ENCODE data around the gene KCNMA1.
"Not testable (repeated sequence)": the region's sequence is repeated elsewhere in the genome, so short reads cannot be mapped to it uniquely, and the experiment has no call there.

KCNMA1 gene

DNA sequence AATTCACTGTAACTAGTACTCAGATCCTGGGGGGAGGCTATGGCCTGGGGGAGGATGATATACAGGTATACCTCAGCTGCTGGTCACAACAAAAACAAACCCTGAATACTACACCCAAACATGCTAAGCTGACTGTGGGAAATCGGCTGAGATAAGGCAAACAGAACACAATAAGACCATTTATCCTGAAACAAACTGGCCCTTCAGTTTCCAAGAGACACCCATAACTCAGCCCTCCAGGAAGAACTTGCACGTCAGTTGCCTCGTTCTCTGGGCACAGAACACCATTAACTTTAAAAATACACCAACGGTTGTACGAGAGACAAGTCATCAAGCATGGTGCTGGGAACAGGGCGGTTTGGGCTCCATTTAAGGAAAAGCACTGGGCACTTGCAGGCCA is 24.1 kb upstream of the KCNMA1 start:
- DNase-seq, result no peak

DNA sequence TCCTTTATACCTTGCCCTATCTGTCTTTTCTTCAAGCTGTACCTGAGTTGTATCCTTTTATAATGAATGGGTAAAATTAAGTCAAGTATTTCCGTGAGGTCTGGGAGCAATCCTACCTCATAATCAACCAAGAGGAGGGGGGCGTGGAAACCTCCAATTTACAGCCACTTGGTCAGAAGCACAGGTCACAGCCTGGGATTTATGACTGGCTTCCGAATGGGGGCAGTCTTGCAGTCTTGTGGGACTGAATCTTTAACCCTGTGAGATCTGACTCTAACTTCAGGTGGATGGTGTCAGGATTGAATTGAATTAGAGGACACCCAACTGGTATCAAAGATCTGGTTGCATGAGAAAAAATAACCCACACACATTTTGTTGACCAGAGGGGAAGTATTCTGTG is 23.5 kb upstream of the KCNMA1 start:
- no peak for DNase-seq

DNA sequence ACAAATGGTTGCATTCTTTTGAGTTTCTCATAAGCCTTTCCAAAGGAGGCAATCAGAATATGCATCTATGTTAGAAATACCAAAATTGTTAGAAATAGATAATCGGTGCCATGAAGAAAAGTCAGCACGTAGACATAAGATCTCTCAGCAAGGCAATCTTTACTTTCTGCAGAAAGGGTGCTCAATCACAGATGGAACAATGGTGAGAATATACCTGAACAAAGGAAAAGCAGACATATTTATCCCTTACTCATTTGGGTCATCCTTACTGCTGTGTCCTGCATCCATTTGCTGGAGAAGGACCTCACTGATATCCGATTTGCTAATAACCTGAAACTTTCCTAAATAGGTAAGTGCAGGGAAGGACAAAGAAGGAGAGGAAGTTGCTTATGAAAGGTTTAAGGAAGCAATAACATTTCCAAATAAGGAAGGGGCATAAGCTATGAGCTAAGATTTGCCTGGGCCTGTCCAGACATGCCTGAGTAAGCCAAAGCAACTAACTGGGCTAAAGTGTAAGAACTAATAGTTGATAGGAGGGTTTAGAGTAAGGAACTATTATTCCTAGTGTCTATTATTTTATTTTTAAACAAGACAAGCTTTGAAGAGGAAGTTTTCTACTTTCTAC is 21.6 kb upstream of the KCNMA1 start:
- DNase-seq, result not testable (repeated sequence)

DNA sequence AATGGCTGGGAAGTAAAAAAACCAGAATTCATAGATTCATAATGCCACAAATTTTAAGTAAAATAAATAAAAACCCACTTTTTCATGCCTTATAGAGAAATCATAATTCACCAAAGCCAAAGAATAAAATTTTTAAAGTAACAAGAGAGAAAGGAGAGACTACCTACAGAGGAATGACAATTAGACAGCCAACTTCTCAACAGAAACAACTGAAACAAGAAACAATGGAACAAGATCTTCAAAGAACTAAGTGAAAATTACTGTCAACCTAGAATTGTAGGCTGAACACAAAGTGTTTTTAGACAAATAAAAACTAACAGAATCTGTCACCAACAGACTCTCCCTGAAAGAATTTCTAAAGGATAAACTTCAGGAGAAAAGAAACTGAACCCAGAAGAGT is 15.6 kb upstream of the KCNMA1 start:
- no peak for DNase-seq

DNA sequence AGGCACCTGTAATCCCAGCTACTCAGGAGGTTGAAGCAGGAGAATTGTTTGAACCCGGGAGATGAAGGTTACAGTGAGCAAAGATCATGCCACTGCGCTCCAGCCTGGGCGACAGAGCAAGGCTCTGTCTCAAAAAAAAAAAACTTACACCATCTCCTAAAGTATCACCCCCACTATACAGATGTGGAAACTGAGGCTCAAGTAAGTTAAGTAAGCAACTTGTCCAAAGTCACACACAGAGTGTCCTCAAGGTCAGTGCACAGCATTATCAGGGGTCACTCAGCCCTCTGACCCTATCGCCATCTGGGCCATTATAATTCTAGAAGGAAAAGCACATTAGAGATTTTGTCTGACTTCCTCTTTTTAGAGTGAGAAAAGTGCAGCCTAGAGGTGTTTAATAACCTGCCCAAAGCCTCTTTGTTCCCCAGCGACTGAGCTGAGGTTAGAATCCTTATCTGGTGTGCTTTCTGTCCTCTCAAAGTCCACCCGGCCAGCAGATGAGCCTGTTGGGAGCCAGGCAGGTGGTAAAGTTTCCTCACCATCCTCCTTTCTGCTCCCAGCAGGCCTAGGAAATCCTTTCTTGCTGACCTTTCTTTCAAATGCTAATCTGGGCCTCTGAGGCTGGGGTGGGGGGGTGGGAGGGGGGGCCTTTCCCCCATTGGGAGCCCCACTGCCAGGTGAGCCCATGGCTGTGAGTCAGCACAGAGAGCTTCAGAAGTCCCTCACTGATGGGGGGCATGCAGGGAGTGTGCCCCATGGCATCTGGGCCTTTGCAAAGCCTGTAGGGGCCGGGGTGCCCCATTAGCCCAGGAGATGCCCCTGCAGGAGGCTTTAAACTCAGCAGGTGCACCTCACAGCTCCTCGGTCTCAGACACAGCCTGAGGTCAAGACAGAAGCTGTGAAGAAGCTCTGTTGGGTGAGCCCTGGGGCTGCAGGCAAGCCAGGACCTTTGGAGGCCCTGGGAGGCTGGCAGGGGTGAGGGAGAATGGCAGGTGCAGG is 12.0 kb upstream of the KCNMA1 start:
- DNase-seq, result no peak

DNA sequence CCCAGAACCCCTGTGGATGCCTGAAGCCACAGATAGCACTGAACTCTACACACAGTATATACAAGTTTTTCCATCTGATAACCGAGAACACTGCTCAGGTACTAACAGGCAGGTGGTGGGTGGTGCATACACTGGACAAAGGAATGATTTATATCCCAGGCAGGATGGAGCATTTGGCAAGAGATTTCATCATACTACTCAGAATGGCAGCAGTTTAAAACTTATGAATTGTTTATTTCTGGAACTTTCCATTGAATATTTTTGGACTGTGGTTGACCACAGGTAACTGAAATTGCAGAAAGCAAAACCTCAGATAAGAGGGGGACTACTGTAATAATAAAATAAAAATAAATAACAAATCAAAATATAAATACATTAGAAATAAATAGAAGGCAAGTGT is 10.9 kb upstream of the KCNMA1 start:
- DNase-seq, result no peak

DNA sequence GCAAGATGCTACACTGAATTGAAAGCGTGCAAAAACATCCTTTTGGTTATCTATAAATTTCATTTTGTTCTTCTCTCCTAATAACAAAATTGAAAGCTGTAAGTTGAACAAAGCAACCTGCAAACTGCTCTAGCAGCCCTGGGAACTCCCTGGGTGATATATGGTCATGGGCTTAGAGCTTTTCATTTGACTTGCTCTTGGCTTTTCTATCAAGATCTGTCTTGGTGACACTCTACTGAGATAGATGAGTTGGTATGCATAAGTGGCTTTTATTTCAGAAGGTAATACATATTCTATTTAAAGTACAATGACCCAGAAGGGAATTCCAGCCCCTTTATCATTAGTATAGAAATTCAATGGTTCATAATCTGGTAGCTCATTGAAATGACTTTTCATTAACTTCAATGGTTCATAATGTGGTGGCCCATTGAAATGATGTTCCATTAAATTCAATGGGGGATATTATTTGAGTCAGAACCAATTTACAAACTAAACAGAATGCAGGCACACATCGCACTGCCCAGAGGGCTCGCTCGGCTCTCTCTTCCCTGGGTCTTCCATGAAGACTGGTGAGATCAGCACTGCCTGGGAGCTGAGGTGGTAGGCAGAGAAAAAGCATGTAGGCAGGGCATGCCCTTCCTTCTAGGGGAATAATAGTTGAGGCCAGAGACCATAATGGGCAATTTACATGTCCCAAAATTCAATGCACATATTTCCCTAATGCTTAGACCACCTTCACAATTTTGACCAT is 10.1 kb upstream of the KCNMA1 start:
- no peak for DNase-seq

DNA sequence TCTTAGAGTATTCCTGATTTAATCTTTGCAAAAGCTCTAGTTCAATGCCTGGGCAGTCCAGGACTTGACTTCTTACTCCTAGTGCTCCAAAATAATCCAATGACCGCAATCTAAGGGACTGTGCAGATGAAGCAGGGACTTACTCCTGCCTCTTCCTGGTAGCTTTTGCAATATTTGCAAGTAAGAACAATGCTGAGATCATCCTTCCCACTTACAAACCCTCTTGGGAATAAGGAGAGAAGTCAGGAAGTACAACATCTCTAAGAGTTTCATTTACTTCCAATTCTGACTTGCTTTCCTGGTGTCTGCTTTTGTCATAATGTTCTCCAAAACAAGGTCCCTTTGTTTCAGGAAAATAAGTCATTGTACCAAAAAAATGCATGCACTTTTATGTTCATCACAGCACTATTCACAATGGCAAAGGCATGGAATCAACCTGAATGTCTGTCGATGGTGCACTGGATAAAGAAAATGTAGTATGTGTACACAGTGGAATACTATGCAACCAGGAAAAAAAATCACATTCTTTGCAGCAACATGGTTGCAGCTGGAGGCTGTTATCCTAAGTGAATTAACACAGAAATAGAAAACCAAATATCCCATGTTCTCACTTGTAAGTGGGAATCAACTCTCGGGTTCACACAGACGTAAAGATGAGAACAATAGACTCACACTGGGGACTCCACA is 7.1 kb upstream of the KCNMA1 start:
- no peak for DNase-seq

DNA sequence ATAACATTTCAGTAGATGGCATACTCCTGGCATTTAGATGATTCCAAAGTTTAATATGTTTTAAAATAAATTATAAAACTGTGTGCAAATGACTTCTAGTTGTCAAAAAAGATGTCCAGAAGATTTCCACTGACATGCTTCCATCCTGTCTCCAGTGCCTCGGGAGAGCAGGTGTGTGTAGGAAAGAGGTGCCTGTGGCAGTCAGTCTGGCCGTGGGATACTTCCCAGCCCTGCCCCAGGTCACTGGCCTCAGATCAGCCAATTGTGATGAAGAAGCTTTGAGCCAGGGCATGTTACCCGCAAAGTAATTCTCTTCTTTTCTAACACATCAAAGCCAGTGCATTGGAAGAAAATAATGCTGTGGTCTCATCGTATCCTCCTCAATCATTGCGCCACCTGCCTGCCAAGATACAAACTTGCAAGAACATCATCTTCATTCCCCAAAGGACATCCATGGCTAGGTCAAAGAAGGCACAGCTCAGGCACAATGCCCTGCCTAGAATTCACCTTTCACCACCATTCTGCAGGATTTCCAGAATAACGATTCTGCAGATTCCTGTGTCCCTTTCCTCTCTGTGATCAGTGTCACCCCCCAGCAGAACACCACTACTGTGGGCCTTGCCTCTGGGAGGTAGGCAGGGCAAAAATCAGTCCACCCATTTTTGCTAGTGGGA is 6.3 kb upstream of the KCNMA1 start:
- DNase-seq, result peak in 1 of 2 experiments; percentile 29

DNA sequence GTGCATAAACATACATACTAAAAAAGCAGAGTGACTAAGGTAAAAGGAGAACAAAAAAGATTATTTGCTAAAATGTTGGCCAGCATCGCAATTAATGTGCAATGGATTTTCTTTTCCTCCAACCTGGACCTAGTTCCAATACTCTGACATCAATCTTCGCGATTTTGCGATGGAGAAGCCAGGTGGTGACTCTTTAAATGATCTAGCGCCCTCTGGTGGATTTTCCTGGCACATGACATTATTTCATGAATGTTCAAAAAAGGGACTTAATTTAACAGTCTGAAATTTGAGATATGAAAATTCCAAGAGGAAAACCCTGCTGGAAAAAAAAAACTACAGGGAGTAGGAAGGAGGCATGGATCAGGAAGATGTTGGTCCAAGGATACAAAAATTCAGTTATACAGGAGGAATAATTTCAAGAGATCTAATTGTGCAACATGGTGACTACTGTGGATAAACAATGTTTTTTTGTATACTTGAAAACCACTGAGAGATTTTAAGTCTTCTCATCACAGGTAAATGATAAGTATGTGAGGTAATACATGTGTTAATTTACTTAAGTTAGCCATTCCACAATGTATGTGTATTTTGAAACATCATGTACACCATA is 4.3 kb upstream of the KCNMA1 start:
- DNase-seq, result peak; percentile 43 to 52

DNA sequence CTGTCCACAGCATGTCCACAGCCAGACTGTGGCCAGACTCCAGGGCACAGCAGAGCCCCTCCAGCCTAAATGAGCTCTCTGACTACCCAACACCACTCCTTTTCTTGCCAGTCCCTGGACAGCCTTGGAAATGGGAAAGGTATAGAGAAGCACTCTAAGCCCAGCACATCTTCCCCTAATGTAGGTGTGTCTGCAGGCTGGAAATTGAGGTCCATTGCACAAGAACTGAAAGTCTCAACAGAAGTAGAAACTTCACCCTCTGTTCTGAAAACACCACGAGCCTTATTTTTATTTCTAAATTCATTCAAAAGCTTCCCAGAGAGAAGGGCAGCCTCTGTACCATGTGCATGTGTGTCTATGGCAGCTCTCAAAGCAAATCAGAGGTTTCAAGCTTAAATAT is 3.7 kb upstream of the KCNMA1 start:
- DNase-seq, result no peak

DNA sequence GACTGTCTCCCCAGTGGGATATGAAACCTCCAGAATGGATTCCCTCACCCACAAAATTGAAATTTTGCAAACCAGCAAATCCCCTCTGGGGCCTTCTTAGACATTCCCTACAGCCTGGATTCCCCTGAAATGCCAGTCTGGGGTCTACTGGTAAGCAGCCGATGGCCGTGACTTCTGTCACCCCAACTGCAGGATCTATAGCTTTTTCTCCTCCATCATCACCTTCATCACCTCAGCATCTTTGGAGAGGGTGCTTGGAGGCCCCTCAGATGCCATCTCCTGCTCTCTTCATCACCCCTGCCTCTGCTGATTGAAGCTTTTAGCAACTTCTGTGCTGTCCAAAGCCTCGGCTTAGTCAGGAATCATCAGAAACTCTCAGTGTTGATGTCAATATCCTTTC is 2.6 kb upstream of the KCNMA1 start:
- DNase-seq, result no peak

DNA sequence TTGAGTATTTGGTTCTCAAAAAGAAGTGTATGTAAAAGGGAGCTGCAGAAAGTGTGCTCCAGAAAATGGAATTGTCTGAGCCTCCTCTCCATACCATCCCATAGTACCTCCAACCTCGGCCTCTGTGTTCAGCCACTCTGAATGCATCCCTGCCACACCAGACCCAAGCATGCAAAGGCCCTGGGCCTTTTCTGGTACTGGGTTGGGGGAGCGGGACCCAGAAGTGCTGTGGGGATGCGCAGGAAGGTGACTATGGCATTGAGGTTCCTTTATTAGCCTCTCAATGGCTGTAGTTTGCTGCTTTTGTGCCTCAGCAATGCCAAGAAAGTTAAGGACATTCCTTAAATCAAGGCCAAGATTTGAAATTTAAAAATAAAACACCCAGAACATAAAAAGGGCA is 2.1 kb upstream of the KCNMA1 start:
- no peak for DNase-seq

DNA sequence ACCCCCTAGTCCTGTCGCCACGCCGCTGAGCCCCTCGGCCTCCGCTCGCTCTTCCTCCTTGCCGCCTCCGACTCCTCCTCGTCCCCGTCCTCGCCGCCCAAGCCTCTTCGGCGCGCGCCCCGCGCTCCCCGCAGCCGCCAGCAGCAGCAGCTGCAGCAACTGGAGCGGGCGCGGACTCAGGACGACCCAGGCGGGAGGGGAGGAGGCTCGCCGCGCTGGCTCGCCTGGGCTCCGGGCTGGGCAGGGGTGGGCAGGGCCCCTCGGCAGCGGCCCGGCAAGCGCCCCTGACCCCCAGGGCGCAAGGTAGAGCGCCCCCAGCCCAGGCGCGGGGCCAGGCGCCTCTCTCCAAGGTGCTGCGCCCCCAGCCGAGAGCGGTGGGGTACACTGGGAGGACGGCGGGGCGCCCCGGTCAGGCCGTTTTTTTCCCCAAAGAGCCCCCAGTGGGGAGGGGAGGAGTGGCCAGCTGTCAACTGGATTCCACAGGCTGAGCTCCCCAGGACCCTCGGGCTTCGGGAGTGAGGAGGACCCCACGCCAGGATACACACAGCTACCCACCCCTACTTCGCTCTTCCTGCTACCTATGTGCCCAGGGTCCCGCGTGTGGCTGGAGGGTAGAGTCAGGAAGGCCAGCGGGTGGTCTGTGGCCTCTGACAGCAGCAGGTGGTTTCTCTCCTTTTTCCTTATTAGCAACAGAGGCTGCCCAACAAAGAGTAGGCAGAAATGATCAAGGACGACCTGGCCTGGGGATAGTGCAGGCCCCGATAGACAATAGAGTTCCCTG is 903 bp upstream of the KCNMA1 start:
- DNase-seq, result peak in 1 of 2 experiments; percentile 32

DNA sequence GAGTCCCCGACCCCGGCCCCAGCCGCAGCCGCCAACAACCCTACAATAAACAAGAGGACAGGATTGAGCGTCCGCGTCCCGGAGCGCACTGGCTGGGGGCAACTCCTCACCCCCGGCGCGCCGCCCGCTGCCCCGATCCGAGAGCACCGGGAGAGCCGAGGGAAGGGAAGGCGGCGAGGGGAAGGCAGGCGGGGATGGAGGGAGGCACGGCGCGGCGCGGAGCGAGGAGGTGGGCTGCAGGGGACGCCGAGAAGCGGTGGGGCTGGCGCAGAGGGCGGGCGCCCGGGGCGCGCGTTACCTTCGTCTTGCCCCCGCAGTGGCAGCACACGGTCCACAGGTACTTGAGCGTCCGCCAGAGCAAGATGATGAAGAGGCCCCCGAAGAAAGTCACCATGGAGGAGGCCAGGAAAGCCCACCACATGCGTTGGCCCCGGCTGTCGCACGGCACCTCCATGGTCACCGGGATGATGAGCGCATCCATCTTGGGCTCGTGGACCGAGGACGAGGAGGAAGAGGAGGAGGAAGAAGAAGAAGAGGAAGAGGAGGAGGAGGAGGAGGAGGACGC is 559 bp downstream of the KCNMA1 start:
- no peak for DNase-seq

DNA sequence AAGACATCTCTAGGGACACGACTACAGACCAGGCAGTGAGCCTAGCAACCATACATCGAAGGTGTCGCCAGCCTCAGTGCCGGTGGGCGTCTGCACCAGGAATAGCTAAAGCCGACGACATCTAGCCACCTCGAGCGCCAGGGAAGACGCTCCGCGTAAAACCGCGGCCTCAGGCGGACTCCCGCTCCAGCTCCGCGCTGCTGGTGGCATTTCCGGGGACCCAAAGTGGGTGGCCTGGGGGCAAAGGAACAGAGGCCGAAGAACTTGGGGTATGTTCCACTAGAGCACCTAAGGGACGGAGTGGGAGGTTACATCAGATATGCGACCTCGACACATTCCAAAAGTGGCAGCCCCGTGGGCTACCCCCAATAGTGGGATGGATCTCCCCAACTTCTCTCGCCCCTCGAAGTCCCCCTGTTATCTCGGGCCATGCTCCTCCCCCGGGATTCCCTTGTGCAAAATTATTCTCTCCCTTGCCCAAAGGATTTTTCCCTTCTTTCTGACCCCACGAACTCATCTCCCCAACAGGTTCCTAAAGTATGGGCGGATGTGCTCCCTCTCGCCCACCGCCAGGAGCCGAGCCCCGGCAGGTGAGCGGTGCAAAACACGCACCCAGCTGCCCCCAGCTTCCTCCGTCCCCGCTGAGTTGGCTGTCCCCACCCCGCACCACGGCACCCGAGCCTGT is 1.2 kb downstream of the KCNMA1 start:
- no peak for DNase-seq

DNA sequence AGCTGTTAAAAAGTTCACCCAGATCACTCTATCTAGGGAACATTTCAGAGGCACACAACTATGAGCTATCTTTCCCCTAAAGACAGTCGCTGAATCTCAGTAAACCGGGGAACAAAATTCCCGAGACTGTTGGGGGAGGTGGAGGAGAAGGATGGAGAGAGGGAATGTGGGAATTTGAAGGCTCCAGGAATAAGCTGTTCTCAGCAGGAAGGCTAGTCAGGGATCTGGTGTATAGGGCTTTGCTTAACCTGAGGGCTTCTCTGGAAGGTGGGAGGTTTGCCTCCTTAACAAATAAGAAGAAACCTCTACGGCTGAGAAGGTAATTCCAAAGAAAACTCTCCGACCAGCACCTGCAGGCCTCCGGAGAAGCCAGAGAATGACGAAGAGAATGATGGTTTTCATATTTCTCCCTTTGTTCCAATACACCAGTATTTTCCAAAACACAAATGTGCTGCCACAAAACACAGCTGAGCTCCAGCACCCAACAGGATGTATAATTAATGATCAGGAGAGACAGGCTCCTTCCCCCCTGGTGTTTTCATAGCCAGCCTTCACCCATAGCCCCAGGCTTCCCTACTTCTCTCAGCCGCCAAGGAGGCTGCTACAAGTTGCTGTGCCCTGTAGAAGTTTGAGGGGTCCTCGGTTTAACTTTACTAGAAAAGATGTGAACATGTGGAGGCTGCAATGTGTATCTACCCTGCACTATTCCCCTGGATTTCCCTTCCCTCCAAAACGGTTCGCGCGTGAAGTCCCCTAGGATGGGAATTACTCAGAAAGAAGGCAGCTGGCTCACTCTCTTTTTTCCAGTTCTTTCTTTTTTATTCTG is 2.0 kb downstream of the KCNMA1 start:
- no peak for DNase-seq

DNA sequence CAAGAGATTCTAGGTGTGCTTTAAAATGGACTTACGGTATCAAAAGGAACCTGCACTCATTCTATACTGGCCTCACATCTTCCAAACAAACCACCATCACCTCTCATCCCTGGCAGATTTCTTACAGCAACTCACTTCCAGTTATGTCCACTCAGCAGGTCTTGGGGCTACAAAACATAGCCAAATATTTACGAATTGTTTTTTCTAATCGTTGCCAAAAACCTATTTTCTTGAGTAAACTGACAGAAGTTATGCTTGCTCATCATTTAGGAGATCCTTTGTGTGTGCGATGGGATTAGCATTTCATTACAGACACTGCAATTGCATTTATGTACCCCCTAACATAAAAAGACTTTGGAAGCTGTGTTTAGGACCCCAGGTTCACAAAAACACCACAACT is 2.7 kb downstream of the KCNMA1 start:
- DNase-seq, result no peak

DNA sequence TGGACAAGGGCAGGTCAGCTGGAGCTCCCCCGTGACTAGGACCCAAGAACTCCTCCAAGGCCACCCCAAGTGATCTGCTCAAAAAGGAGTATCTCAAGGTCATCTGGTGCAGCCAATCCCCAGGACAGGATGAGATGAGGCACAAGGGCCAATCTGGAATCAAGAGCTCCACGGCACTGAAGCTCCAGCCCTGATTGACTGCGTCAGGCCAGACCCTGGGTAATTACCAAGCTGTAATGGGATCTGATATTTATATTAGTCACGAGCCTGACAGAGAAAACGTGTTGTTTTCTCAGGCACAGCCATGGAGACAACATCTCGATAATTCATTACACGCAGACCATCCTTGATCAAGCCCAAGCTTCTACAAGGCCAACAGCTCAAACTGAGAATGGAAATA is 4.2 kb downstream of the KCNMA1 start:
- no peak for DNase-seq
